ENCODE data around the gene FRRS1L. TPM values are rescaled to one million over a fixed set of nuclear protein-coding genes. Genes with fewer than 3 reads are reported as not detected.

FRRS1L gene
- total RNA-seq, 1 experiment from 2014 or later = 0.14 TPM

DNA sequence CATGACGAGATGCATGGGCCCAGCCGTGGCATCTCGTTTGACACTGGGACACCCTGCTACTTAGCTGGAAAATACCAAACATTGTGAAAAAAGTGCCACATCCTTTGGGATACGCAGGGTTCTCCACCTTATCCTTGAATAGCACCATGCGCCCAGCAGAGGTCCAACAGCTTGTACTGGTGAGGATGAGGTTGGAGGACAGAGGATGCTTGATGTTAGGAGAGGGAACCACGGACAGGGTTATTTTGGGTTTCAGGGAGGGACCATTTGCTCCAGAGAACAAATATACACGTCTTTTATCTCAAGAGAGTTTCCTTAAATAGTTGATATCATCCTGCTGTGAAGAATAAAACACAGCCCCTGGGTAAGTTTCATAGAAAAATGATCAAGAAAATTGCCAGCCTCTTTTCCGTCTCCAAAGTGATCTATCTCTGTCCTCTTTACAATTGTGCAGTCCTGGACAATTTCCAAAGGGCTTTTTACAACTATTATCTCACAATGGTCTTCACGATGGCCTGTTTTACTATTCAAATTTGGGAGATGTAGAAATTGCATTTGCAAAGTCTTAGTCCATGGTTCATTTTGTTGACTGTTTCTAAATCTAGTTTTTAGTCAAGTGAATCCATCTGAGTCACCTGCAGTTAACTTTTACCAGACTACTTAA lies 19.9 kb upstream of the FRRS1L start:
- Histone ChIP-seq H3K27me3 (ENCODE audit: control insufficient read depth, insufficient read depth, low read length) (no peaks in the 10 kb centered on the region), H3K4me3 (ENCODE audit: insufficient read depth, low read depth, low read length) (no peak overlapping the region), H3K36me3 (replicated peaks; ENCODE audit: control insufficient read depth, insufficient read depth, low read length) (no peaks in the 10 kb centered on the region)
- no peak for DNase-seq

DNA sequence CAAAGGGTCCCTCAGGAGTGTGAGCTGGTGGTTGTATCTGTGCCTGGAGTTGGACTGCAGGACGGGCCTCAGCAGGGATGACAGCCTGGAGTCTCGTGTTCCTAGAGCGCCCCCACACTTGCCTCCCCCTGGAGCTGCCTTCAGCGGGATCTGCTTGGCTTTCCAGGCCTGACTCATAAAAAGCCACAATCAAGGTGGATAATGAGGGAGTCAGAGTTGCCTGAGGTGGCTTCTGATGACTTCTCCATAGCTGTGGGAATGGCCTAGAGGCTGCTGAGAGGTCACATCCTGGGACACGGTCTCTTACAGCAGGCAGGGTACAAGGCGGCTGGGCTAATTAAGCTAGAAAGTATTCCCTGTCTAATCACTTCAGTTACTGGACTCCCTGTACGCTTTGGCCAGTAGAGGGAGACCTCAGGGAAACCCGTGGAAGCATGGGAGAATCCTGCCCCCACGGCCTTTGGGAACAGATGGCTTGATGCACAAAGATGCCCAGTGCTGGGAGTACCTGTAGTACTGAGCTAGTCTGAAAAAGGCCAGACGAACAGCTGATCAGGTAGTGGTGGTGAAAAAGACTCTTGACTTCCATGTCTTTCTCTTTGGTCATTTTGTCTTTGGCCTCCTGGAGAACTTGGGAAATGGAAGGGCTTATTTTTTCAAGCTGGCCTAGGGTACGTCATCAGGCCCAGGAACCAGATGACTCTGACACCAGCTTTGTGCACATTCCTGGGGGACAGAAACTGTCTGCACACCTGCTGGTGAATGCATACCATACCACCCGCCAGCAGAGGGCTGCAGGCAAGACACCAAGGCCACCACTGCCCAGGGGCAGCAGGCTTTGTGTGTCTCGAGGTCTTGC lies 16.1 kb upstream of the FRRS1L start:
- Histone ChIP-seq H3K4me3 (ENCODE audit: insufficient read depth, low read depth, low read length) (no peak overlapping the region), H3K36me3 (replicated peaks; ENCODE audit: control insufficient read depth, insufficient read depth, low read length) (no peaks in the 10 kb centered on the region), H3K27me3 (ENCODE audit: control insufficient read depth, insufficient read depth, low read length) (no peaks in the 10 kb centered on the region)
- peak; percentile 69 for DNase-seq

DNA sequence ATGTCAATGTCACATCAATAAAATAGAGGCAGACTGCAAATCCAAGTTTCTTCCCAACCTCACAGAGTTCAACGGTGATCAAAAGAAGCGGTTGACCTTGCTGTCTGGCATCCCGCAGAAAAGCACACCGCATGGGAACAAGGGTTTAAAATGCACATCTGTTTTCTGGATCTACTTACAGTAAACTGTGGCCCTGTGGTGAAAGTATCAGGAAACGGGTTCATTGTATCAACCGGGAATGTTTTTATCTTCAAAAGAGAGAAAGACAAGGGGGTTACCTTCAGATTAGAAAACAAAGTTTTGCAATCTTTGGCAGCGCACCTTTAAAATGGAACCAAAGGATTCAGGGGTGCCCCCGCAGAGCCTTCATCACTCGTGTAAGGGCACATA lies 15.5 kb upstream of the FRRS1L start:
- Histone ChIP-seq H3K4me3 (ENCODE audit: insufficient read depth, low read depth, low read length) (no peak overlapping the region), H3K27me3 (ENCODE audit: control insufficient read depth, insufficient read depth, low read length) (no peaks in the 10 kb centered on the region), H3K36me3 (replicated peaks; ENCODE audit: control insufficient read depth, insufficient read depth, low read length) (no peaks in the 10 kb centered on the region)
- DNase-seq = no peak

DNA sequence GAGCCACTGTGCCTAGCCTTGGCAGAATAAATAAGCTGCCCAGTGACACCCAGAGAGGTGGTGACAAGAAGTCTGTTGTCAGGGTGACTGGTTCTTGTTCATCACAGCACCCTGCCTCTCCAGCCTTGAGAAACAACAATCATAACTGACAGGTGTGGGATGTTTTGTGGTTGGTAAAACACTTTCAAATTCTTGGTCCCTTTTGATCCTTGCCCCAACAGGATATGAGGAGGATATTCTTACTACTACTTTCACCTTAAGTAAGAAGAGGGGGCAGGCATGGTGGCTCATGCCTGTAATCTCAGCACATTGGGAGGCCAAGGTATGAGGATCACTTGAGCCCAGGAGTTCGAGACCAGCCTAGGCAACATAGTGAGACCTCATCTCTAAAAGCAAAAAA lies 14.2 kb upstream of the FRRS1L start:
- Histone ChIP-seq H3K27me3 (ENCODE audit: control insufficient read depth, insufficient read depth, low read length) (no peaks in the 10 kb centered on the region), H3K36me3 (replicated peaks; ENCODE audit: control insufficient read depth, insufficient read depth, low read length) (no peaks in the 10 kb centered on the region), H3K4me3 (ENCODE audit: insufficient read depth, low read depth, low read length) (no peak overlapping the region)
- no peak for DNase-seq

DNA sequence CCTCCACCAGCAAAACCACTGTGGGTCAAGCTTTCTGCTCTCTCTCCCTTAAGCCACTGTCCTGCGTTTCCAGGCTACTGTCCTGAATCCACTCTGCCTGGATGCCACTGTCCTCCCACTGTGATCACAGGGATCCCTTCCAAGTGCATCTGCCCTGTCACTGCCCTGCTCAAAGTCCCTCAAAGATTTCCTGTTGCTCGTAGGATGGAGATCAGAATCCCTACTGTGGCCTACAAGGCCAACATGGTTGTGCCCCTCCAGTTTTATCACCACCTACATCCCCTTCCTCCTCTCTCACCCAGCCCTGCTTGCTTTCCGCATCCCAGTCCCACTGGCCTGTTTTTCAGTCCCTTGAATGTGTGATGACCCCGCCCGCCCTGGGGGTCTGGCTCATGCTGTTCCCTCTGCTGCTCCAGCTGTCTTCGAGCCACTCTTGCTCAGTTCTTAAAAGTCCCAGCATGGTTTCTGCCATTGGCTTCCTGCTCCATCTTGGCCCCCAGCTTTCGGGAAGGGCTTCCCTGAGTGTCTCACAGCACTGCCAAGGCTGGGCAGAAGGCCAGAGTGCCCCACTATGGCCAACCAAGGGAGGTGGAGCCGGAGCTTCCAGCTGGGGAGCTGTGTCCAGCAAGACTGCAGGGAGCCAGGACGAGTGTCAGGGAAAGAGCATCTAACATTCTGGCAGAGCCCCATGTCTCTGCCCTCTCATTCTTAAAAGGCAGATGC lies 12.9 kb upstream of the FRRS1L start:
- DNase-seq = no peak
- no peak overlapping the region for H3K4me3 ChIP-seq (ENCODE audit: insufficient read depth, low read depth, low read length)
- no peaks in the 10 kb centered on the region for H3K27me3 ChIP-seq (ENCODE audit: control insufficient read depth, insufficient read depth, low read length)
- H3K36me3 ChIP-seq (replicated peaks; ENCODE audit: control insufficient read depth, insufficient read depth, low read length) = no peaks in the 10 kb centered on the region

DNA sequence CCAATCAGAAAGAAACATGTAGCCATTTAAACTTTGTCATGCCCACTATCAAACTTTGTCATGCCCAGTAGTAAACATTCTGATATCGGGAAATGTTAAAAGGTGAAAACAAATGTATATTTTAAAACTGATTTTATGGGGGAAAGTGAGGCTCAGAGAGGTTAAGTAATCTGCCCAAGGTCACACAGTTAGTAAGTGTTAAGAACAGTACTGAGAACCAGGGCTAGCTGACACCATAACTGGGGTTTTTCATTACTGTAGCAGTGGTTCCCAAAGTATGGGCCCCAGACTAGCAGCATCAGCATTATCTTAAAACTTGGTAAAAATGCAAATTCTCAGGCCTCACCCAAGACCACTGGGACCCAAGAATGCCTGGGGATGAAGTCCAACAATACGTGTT lies 9.9 kb upstream of the FRRS1L start:
- H3K4me3 ChIP-seq (ENCODE audit: insufficient read depth, low read depth, low read length) = no peak overlapping the region
- no peaks in the 10 kb centered on the region for H3K36me3 ChIP-seq (replicated peaks; ENCODE audit: control insufficient read depth, insufficient read depth, low read length)
- no peaks in the 10 kb centered on the region for H3K27me3 ChIP-seq (ENCODE audit: control insufficient read depth, insufficient read depth, low read length)
- DNase-seq = no peak

DNA sequence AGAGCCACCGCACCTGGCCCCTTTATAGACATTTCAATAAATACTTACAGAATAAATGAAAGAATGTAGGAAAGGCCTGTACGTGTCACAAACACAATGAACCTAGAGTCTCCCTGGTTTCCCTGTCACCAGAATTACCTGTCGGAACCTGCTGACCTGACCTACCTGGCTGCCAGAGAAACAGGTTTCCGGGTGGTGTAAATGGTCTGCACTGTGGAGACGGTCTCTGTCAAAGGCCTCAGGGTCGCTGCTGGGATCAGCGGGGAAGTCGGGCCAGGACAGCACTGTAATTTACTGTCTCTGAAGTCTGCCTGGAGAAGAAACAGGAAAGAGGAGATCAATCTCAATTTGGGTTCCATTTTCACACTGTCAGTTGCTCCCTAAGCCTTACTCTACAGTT lies 9.3 kb upstream of the FRRS1L start:
- Histone ChIP-seq H3K36me3 (replicated peaks; ENCODE audit: control insufficient read depth, insufficient read depth, low read length) (no peaks in the 10 kb centered on the region), H3K27me3 (ENCODE audit: control insufficient read depth, insufficient read depth, low read length) (no peaks in the 10 kb centered on the region), H3K4me3 (ENCODE audit: insufficient read depth, low read depth, low read length) (no peak overlapping the region)
- DNase-seq = no peak

DNA sequence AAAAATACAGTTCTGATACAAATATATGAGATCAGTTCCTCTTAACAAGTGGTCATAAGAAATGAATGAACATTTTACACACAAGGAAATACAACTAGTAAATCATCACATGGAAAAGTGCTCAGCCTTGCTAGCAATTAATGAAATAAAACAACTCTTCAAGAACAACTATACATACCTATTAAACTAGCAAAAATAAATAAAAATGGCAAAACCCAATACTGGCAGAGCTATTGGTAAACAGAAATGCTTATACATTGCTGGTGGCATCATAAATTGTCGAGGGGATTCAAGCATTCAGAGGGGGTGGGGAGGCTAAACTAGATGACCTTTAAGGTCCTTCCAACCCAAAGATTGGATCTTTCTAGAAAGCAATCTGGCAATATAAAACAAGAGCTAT lies 5.9 kb upstream of the FRRS1L start:
- Histone ChIP-seq H3K36me3 (replicated peaks; ENCODE audit: control insufficient read depth, insufficient read depth, low read length) (no peaks in the 10 kb centered on the region), H3K27me3 (ENCODE audit: control insufficient read depth, insufficient read depth, low read length) (peaks cover 4% of the 10 kb centered on the region), H3K4me3 (ENCODE audit: insufficient read depth, low read depth, low read length) (no peak overlapping the region)
- no peak for DNase-seq

DNA sequence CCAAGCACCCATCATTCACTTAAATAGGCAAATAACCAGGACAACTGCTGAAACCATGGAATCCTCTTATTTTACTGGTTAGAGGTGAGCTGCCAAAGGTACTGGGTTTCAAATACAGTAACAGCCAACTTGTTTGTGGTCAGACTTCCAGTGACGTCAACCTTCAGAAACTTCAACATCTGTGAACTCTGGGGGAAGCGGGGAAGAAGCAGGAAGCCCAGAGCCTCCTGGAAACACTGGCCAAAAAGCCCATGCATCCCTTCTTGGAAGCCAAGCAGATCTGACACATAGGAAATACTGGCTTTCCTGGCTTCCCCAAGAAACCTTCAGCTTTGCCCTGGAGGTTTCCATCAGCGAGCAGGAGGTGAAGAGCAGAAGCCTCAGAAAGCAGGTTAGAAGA lies 4.9 kb upstream of the FRRS1L start:
- DNase-seq = no peak
- Histone ChIP-seq H3K4me3 (ENCODE audit: insufficient read depth, low read depth, low read length) (no peak overlapping the region), H3K36me3 (replicated peaks; ENCODE audit: control insufficient read depth, insufficient read depth, low read length) (no peaks in the 10 kb centered on the region), H3K27me3 (ENCODE audit: control insufficient read depth, insufficient read depth, low read length) (peaks cover 13% of the 10 kb centered on the region)

DNA sequence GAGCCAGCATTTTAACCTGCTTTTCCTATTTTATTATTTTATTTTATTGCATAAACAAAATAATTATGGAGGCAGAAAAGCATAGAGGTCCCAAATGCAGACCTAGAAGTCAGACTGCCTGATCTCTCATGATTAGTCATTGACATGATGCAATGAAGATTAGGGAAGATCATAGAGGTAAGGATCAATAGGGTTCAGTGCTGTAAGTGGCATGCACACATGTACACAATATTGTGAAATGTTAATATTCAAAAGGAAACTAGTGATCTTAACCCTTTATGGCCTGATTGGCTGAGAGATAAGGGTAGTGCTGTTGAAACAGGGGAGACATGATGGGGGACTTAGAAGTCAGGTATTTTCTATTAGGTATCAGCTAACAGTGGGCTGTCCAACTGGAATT lies 1.1 kb upstream of the FRRS1L start:
- no peaks in the 10 kb centered on the region for H3K36me3 ChIP-seq (replicated peaks; ENCODE audit: control insufficient read depth, insufficient read depth, low read length)
- H3K4me3 ChIP-seq (ENCODE audit: insufficient read depth, low read depth, low read length) = no peak overlapping the region
- no peak for DNase-seq
- H3K27me3 ChIP-seq (ENCODE audit: control insufficient read depth, insufficient read depth, low read length) = peaks cover 31% of the 10 kb centered on the region

DNA sequence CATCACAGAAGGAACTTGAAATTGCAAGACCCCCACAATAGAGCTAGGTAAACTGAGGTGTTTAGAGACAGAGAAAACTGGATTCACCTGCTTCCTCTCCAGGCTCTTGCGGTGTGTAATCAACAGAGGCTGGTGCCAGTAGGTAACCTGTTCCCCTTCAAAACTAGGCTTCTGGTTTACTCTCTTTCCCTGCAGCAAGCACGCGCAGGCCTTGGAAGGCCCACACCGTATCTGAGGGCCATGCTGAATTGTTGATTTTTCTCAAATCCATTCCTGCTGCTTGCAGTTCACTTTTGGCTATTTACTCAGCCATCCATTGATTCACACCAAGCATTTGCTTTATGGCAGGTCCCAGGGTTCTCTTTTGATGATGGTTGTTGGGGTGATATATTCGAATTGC lies 667 bp upstream of the FRRS1L start:
- H3K4me3 ChIP-seq (ENCODE audit: insufficient read depth, low read depth, low read length) = no peak overlapping the region
- peak; percentile 50 for DNase-seq
- peaks cover 31% of the 10 kb centered on the region for H3K27me3 ChIP-seq (ENCODE audit: control insufficient read depth, insufficient read depth, low read length)
- no peaks in the 10 kb centered on the region for H3K36me3 ChIP-seq (replicated peaks; ENCODE audit: control insufficient read depth, insufficient read depth, low read length)

DNA sequence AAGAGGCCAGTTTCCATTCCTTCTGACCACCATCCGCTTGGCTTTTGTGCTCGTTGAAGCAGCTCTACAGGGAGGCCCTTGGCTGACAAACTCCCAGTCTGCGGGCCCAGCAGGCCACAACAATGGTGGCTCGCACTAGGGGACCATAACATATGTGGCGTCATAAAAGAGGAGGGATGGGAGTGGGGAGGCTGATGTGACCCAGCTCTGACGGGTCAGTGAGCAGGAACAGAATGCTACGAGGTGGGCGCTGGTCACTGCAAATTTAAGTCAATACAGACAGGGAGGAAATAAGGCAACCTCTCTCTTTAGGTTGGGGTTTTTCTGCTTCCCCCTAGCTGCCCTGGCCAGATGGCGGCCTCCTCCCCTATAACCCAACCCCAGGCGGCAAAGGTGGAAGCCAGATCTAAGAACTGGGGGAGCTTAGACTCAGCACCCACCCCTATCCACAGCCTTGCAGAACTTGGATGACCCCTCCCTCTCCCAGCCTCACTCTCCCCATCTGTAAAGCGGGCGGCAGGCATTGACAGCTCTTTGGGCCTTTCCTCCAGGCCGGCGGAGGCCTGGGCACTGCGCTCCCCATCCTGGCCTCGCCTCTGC lies 778 bp downstream of the FRRS1L start:
- Histone ChIP-seq H3K27me3 (ENCODE audit: control insufficient read depth, insufficient read depth, low read length) (peaks cover 31% of the 10 kb centered on the region), H3K36me3 (replicated peaks; ENCODE audit: control insufficient read depth, insufficient read depth, low read length) (no peaks in the 10 kb centered on the region)

DNA sequence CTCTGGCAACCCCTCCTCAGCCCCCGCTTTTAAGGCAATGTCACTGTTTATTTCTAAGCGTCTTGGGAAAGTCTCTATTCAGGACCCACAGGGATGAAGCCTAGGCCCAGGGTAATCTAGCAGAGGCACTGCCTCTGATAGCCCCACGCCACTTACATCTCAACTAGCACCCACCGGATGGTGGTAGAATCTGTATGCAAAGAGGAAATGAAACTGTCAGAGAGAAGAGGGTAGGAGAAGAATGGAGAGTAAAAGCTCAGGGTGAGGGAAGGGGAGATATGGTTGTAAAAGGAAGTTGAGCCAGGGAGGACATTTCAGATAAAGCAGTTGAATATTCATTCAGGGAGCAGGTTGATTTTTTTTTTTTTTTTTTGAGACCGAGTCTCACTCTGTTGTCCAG lies 3.0 kb downstream of the FRRS1L start:
- no peak for DNase-seq
- peaks cover 31% of the 10 kb centered on the region for H3K27me3 ChIP-seq (ENCODE audit: control insufficient read depth, insufficient read depth, low read length)
- no peaks in the 10 kb centered on the region for H3K36me3 ChIP-seq (replicated peaks; ENCODE audit: control insufficient read depth, insufficient read depth, low read length)
- no peak overlapping the region for H3K4me3 ChIP-seq (ENCODE audit: insufficient read depth, low read depth, low read length)

More for the DNA sequence above, 778 bp downstream of the FRRS1L start:
- H3K4me3 ChIP-seq (ENCODE audit: insufficient read depth, low read depth, low read length) = peak overlapping the region; percentile 41; the same call in 1 of the 2 replicates
- peak; percentile 77 for DNase-seq

DNA sequence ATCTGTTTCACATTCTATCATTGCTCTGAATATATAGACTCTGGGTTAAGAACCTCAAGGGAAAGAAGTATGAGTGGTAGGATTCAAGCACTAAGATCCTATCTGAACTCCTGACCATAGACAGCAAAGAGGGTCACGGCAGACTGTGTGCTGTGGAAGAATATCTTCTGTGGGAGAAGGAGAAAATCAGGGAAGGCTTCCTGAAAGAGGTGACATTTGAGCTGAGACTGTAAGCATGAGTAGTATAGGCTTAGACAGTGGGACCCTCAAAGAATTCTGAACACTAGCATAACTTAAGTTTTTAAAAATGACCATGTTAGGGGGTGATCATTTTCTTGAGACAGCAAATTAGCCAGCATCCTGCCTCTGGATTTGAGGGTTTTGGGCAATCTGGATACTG lies 3.9 kb downstream of the FRRS1L start:
- no peak for DNase-seq
- Histone ChIP-seq H3K36me3 (replicated peaks; ENCODE audit: control insufficient read depth, insufficient read depth, low read length) (no peaks in the 10 kb centered on the region), H3K4me3 (ENCODE audit: insufficient read depth, low read depth, low read length) (no peak overlapping the region), H3K27me3 (ENCODE audit: control insufficient read depth, insufficient read depth, low read length) (peaks cover 28% of the 10 kb centered on the region)
